Stimulated activated memory B cell treated with anti-CD40 and anti-IgM and Interleukin-4, amounts not matched to agents 10 μg/mL and 1 μg/mL and 100 μg/mL, for 72 hours (primary cell): ENCODE data around the gene MAN1B1.

Experiments used
- ATAC-seq: fragments of 150-1000 bp; cut with Tn5 transposase; 2 replicates; pipeline ENCODE4 v1.10.0; 2021
- H3K27ac Mint-ChIP-seq: one replicate; pipeline ENCODE4 v1.8.0; 2022; ENCODE audit warnings: mild to moderate bottlenecking, mixed read lengths
- H3K27me3 Mint-ChIP-seq: one replicate; pipeline ENCODE4 v1.8.0; 2022; ENCODE audit warnings: mixed read lengths
- H3K36me3 Mint-ChIP-seq: one replicate; pipeline ENCODE4 v1.8.0; 2022; ENCODE audit warnings: mixed read lengths
- H3K4me1 Mint-ChIP-seq: one replicate; pipeline ENCODE4 v1.8.0; 2022; ENCODE audit warnings: mixed read lengths
- H3K4me3 Mint-ChIP-seq: one replicate; pipeline ENCODE4 v1.8.0; 2022; ENCODE audit warnings: mild to moderate bottlenecking, moderate library complexity, mixed read lengths
- H3K9me3 Mint-ChIP-seq: one replicate; pipeline ENCODE4 v1.8.0; 2022; ENCODE audit warnings: mixed read lengths

The MAN1B1 gene

DNA sequence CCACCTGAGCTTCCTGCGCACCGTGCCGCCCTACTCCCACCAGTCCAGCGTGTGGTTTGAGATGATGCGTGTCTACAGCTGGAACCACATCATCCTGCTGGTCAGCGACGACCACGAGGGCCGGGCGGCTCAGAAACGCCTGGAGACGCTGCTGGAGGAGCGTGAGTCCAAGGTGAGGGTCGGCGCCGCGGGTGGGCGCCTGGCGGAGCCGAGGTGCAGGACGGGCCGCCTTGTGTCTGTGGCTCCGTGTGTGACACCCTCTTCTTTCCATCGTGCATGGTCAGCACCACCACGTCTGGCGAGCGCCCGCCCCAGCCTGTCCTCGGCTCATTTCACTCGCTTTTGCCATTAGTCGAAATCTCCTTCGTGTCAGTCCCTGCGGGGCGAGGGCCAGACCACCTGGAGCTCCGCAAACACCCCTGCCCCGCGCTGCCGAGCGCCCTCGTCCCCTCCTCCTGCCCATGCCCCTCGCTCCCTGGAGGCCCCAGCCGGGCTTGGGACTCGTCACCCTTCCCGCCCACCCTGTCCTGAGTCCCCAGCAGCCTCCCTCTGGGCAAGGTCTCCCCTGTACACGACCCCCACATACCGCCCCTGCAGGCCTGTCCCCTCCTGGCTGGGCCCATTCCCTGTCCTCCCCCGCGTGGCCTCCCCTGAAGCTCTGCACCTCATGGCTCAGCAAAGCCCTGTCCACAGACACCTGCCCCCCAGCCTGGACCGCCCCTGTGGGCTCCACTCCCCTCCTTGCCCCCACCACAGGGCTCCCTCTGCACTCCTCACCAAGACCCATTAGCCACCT, 59.1 kb downstream of the MAN1B1 start:
- Mint-ChIP-seq H3K9me3 (no peaks in the 10 kb centered on the region), H3K27ac (no peak overlapping the region), H3K27me3 (peaks cover 71% of the 10 kb centered on the region), H3K36me3 (no peaks in the 10 kb centered on the region), H3K4me1 (peaks cover 7% of the 10 kb centered on the region), H3K4me3 (no peak overlapping the region)
- no peak for ATAC-seq

DNA sequence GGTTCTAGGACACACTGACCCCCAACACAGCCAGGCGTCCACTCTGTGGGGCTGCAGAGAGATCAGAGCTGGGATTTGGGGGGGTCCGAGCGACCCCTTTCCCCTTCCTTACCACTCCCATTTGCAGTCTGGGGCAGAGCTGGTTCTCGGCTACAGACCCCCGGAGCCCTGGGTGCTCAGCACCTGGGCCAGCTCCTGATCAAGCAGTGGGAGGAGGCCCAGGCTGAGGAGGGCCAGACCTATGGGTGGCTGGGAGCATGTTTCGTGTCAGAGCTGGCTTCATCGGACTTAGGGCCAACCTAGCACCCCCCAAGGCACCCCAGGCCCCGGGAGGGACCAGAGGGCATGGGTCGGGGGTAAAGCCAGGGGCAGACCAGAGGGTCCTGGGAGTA, 59.7 kb downstream of the MAN1B1 start:
- Mint-ChIP-seq H3K4me1 (peaks cover 13% of the 10 kb centered on the region), H3K27ac (no peak overlapping the region), H3K4me3 (no peak overlapping the region), H3K27me3 (peaks cover 66% of the 10 kb centered on the region), H3K36me3 (no peaks in the 10 kb centered on the region), H3K9me3 (no peaks in the 10 kb centered on the region)
- ATAC-seq = no peak

DNA sequence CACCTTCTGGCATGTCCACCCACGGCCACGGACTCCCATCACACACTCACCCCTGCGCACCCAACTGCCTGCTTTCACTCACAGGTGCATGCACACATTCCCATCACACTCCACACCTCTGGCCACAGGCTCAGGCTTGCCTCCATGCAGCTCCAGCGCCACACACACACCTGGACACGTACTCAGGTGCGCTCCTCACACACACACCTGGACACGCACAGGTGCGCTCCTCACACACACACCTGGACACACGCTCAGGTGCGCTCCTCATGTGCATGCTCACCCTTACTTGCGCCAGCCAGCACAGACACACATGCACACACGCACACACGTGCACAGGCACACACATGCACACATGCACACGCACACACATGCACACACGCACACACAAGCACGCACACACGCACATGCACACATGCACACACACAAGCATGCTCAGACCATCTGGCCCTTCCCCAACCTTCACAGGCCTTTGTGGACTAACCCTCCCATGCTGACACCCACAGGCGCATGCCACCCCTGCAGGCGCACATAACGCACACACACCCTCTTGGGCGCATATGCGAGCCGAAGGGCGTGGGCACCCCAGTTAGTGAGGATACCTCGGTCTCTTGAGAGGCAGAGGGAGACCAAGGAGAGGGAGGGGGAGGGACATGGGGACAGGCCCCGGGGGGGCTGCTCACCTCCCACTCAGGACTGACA, 60.5 kb downstream of the MAN1B1 start:
- H3K36me3 Mint-ChIP-seq = no peaks in the 10 kb centered on the region
- no peaks in the 10 kb centered on the region for H3K9me3 Mint-ChIP-seq
- no peak for ATAC-seq
- peaks cover 58% of the 10 kb centered on the region for H3K27me3 Mint-ChIP-seq
- peaks cover 14% of the 10 kb centered on the region for H3K4me1 Mint-ChIP-seq
- no peak overlapping the region for H3K27ac Mint-ChIP-seq
- H3K4me3 Mint-ChIP-seq = no peak overlapping the region

- no peaks in the 10 kb centered on the region for H3K9me3 Mint-ChIP-seq
- no peaks in the 10 kb centered on the region for H3K36me3 Mint-ChIP-seq
- H3K4me1 Mint-ChIP-seq = peaks cover 14% of the 10 kb centered on the region
- H3K27ac Mint-ChIP-seq = no peak overlapping the region
- H3K4me3 Mint-ChIP-seq = no peak overlapping the region
- peaks cover 53% of the 10 kb centered on the region for H3K27me3 Mint-ChIP-seq
- ATAC-seq = no peak
These were observed 61.0 kb downstream of the MAN1B1 start for GRCh38 chr9:137147793-137148160.

GRCh38 chr9:137148242-137148641, 61.5 kb downstream of the MAN1B1 start:
- Mint-ChIP-seq H3K27ac (no peak overlapping the region), H3K9me3 (no peaks in the 10 kb centered on the region), H3K4me3 (no peak overlapping the region), H3K27me3 (peaks cover 48% of the 10 kb centered on the region), H3K4me1 (peaks cover 14% of the 10 kb centered on the region), H3K36me3 (no peaks in the 10 kb centered on the region)
- no peak for ATAC-seq

- Mint-ChIP-seq H3K27ac (no peak overlapping the region), H3K27me3 (peaks cover 44% of the 10 kb centered on the region), H3K4me1 (peaks cover 14% of the 10 kb centered on the region), H3K36me3 (no peaks in the 10 kb centered on the region), H3K4me3 (no peak overlapping the region), H3K9me3 (no peaks in the 10 kb centered on the region)
- ATAC-seq = no peak
These were observed 61.9 kb downstream of the MAN1B1 start for GRCh38 chr9:137148661-137149060.

DNA sequence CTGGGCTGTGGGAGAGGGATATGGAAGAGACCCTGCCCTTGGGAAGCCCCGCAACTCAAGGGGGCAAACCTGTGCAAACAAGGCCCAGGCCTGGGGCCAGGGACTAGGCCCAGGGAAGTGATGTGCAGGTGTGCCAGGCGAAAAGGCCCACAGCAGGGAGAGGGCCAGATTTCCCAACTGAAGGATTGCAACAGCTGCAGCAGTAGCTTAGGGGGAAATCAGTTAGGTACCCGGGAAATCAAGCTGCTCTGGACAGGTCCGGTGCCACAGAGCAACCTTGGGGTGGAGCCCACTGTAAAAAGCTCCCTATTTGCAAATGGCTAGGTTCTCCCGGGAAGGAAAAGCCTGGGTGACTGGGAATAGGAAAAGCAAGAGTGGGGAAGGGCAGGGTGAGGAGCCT, 62.6 kb downstream of the MAN1B1 start:
- H3K27ac Mint-ChIP-seq = no peak overlapping the region
- no peaks in the 10 kb centered on the region for H3K36me3 Mint-ChIP-seq
- no peak for ATAC-seq
- peaks cover 14% of the 10 kb centered on the region for H3K4me1 Mint-ChIP-seq
- H3K27me3 Mint-ChIP-seq = peaks cover 37% of the 10 kb centered on the region
- H3K4me3 Mint-ChIP-seq = no peak overlapping the region
- H3K9me3 Mint-ChIP-seq = no peaks in the 10 kb centered on the region

DNA sequence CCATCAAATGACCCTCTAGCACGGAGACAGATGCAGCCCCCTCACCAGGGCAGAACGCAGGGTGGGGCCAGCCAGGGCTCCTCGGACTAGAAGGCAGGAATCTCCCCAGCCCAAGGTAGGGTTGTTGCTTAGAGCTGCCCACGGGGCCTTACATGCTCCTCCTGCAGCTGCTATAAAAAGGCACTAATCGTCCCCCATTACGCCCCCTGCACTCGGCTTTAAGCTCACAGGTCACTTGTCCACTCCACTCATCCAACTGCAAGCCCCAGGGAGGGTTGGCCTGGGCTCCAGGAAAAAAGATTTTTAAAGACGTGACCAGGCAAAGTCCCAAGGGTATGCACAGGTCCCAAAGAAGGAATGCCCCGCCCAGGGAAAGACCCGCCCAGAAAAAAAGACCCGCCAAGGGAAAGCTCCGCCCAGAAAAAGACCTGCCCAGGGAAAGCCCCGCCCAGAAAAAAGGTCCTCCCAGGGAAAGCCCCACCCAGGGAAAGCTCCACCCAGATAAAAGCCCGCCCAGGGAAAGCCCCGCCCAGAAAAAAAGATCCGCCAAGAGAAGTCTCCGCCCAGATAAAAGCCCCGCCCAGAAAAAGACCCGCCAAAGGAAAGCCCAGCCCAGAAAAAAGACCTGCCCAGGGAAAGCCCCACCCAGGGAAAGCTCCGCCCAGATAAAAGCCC, 63.3 kb downstream of the MAN1B1 start:
- peak overlapping the region; percentile 84 for H3K27ac Mint-ChIP-seq
- no peak for ATAC-seq
- peak overlapping the region; percentile 40 for H3K4me3 Mint-ChIP-seq
- no peaks in the 10 kb centered on the region for H3K9me3 Mint-ChIP-seq
- H3K4me1 Mint-ChIP-seq = peaks cover 14% of the 10 kb centered on the region
- H3K27me3 Mint-ChIP-seq = peaks cover 32% of the 10 kb centered on the region
- no peaks in the 10 kb centered on the region for H3K36me3 Mint-ChIP-seq

- peak overlapping the region; percentile 84 for H3K27ac Mint-ChIP-seq
- peak; percentile 56 for ATAC-seq
These were observed 64.1 kb downstream of the MAN1B1 start for GRCh38 chr9:137150617-137151457.

GRCh38 chr9:137152844-137153405, 66.1 kb downstream of the MAN1B1 start:
- H3K36me3 Mint-ChIP-seq = no peaks in the 10 kb centered on the region
- ATAC-seq = no peak
- no peak overlapping the region for H3K27ac Mint-ChIP-seq
- H3K27me3 Mint-ChIP-seq = peaks cover 36% of the 10 kb centered on the region
- H3K4me1 Mint-ChIP-seq = peaks cover 22% of the 10 kb centered on the region
- H3K9me3 Mint-ChIP-seq = no peaks in the 10 kb centered on the region
- no peak overlapping the region for H3K4me3 Mint-ChIP-seq

More at GRCh38 chr9:137150617-137151457, 64.1 kb downstream of the MAN1B1 start:
- Mint-ChIP-seq H3K9me3 (no peaks in the 10 kb centered on the region), H3K4me1 (peaks cover 14% of the 10 kb centered on the region), H3K4me3 (peak overlapping the region; percentile 41), H3K27me3 (peaks cover 36% of the 10 kb centered on the region), H3K36me3 (no peaks in the 10 kb centered on the region)

GRCh38 chr9:137156567-137157375, 70.0 kb downstream of the MAN1B1 start:
- peaks cover 59% of the 10 kb centered on the region for H3K27me3 Mint-ChIP-seq
- peak; percentile 61 for ATAC-seq

DNA sequence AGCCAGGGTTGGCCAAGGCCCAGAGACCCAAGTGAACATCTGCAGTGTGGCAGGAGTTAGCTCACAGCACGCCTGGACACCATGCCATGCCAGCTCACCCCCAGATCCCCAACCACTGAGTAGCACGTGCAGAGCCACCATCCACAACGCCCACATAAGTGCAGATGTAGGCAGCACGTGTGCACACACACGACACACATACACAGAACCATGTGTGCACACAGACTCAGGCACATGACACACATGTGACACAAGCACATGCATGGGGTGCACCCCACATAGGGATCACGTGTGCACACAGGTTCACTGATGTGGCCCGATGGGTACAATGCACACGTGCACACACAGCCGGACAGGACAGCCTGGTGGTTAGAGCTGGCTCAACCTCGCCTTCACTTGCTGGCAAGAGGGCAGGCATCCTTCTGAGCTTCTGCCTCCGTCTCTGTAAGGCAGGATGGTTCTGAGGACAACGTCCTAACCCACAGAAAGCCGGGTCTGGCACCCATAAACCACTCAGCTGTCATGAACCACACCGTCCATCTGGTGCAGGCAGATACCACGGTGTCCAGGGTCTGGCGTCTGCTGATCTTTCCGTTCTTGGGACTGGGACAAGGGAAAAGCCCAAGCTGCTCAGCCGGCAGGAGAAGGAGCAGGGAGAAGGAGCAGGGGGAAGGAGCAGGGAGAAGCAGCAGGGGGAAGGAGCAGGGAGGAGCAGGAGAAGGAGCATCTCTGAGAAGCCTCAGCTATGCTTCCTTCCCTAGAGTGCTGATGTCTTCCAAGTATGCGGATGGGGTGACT, 71.0 kb downstream of the MAN1B1 start:
- Mint-ChIP-seq H3K27ac (no peak overlapping the region), H3K36me3 (no peaks in the 10 kb centered on the region), H3K27me3 (peaks cover 63% of the 10 kb centered on the region), H3K4me3 (no peak overlapping the region), H3K4me1 (peaks cover 28% of the 10 kb centered on the region), H3K9me3 (no peaks in the 10 kb centered on the region)
- no peak for ATAC-seq

More at GRCh38 chr9:137156567-137157375, 70.0 kb downstream of the MAN1B1 start:
- Mint-ChIP-seq H3K4me1 (peaks cover 28% of the 10 kb centered on the region), H3K36me3 (no peaks in the 10 kb centered on the region), H3K4me3 (peak overlapping the region; percentile 58), H3K27ac (no peak overlapping the region), H3K9me3 (no peaks in the 10 kb centered on the region)

DNA sequence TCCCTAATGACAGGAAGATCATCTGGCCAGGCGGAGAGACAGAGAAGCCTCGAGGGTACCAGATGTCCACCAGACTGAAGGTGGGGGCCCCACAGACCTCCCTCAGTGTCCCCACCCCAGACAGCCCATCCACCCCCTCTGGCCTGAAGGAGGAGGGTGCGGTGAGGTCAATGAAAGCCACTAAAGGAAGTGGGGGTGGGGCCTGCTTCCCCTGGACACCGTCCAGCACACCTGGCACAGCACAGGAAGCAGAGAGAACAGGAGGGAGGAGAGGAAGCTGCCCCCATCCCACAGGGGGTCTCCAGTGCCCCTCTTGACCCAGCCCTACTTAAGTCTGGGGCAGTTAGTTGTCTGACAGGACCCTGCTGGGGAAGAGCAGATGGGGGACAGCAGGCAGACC, 71.8 kb downstream of the MAN1B1 start:
- H3K9me3 Mint-ChIP-seq = no peaks in the 10 kb centered on the region
- H3K27me3 Mint-ChIP-seq = peaks cover 71% of the 10 kb centered on the region
- H3K36me3 Mint-ChIP-seq = no peaks in the 10 kb centered on the region
- peaks cover 28% of the 10 kb centered on the region for H3K4me1 Mint-ChIP-seq
- H3K4me3 Mint-ChIP-seq = no peak overlapping the region
- no peak for ATAC-seq
- H3K27ac Mint-ChIP-seq = no peak overlapping the region
